Neural cell (in vitro differentiated cells): ENCODE data around the gene IL9R. TPM values are rescaled to one million over a fixed set of nuclear protein-coding genes. Genes with fewer than 3 reads are reported as not detected.

Experiments used
- H2AFZ ChIP-seq: fragments of 200-600, 300-800 bp; sonication (generic), shearing (Covaris generic); 2 replicates; pipeline ENCODE4 v1.6.0; 2014; ENCODE audit warnings: low read depth, mild to moderate bottlenecking, antibody characterized with exemption, low read length, moderate library complexity
- H3F3A ChIP-seq: fragments of 200-600 bp; shearing (Covaris generic); 2 replicates; pipeline ENCODE4 v1.6.1; 2016; ENCODE audit warnings: mild to moderate bottlenecking, moderate library complexity, mixed read lengths, antibody characterized with exemption, low read length; ENCODE audit not compliant: insufficient read depth, poor library complexity, severe bottlenecking
- H3K27ac ChIP-seq: fragments of 200-600, 300-800 bp; sonication (generic), shearing (Covaris generic); 2 replicates; pipeline ENCODE4 v1.5.1; 2014; ENCODE audit warnings: mild to moderate bottlenecking, low read length, moderate library complexity
- H3K27me3 ChIP-seq: fragments of 300-800, 200-600 bp; sonication (generic), shearing (Covaris generic); 2 replicates; pipeline ENCODE4 v1.6.0; 2014; ENCODE audit warnings: mild to moderate bottlenecking, low read depth, low read length, moderate library complexity; ENCODE audit not compliant: insufficient read depth
- H3K36me3 ChIP-seq: fragments of 300-800, 200-600 bp; sonication (generic), shearing (Covaris generic); 2 replicates; pipeline ENCODE4 v1.5.1; 2014; ENCODE audit warnings: mild to moderate bottlenecking, antibody characterized with exemption, low read length, moderate library complexity; ENCODE audit not compliant: insufficient read depth
- H3K4me2 ChIP-seq: fragments of 300-800, 200-600 bp; sonication (generic), shearing (Covaris generic); 2 replicates; pipeline ENCODE4 v1.6.0; 2014; ENCODE audit warnings: mild to moderate bottlenecking, low read length
- H3K4me3 ChIP-seq: fragments of 300-800, 200-600 bp; sonication (generic), shearing (Covaris generic); 2 replicates; pipeline ENCODE4 v1.5.1; 2014; ENCODE audit warnings: mild to moderate bottlenecking, low read length, moderate library complexity
- H3K79me2 ChIP-seq: fragments of 200-600 bp; shearing (Covaris generic); replicated peaks from 2 replicates; pipeline ENCODE4 v1.6.0; 2014; ENCODE audit warnings: mild to moderate bottlenecking, low read length, moderate library complexity; ENCODE audit not compliant: insufficient read depth
- H3K9ac ChIP-seq: fragments of 300-800, 200-600 bp; sonication (generic), shearing (Covaris generic); 2 replicates; pipeline ENCODE4 v1.6.1; 2016; ENCODE audit warnings: mild to moderate bottlenecking, low read length, mixed read lengths
- H3K9me2 ChIP-seq: fragments of 200-600 bp; shearing (Covaris generic); 2 replicates; pipeline ENCODE4 v1.6.1; 2016; ENCODE audit warnings: mild to moderate bottlenecking, low read length, mixed read lengths; ENCODE audit not compliant: insufficient read depth
- H3K9me3 ChIP-seq: fragments of 200-600, 300-800 bp; sonication (generic), shearing (Covaris generic); 2 replicates; pipeline ENCODE4 v1.6.1; 2016; ENCODE audit warnings: mild to moderate bottlenecking, mixed run types, low read length, moderate library complexity, mixed read lengths
- H4K20me1 ChIP-seq: fragments of 200-600 bp; shearing (Covaris generic); 2 replicates; pipeline ENCODE4 v1.6.1; 2016; ENCODE audit warnings: mild to moderate bottlenecking, mixed run types; ENCODE audit not compliant: insufficient read depth
- CTCF ChIP-seq: fragments of 450-650 bp; IDR thresholded peaks from 2 replicates; pipeline ENCODE4 v1.5.1; 2014; ENCODE audit warnings: antibody characterized with exemption, mild to moderate bottlenecking, moderate library complexity; ENCODE audit not compliant: poor library complexity, severe bottlenecking
- EP300 ChIP-seq: fragments of 450-650 bp; conservative IDR thresholded peaks from 2 replicates; pipeline ENCODE4 v1.6.1; 2014; ENCODE audit warnings: antibody characterized with exemption, mild to moderate bottlenecking, moderate library complexity; ENCODE audit not compliant: poor library complexity, severe bottlenecking
- EZH2 ChIP-seq: fragments of 200-600, 300-800 bp; shearing (Covaris generic), sonication (generic); IDR thresholded peaks from 2 replicates; pipeline ENCODE4 v1.6.1; 2014; ENCODE audit warnings: antibody characterized with exemption, low read length, borderline replicate concordance, mild to moderate bottlenecking; ENCODE audit not compliant: insufficient read depth, poor library complexity, severe bottlenecking
- MXI1 ChIP-seq: fragments of 450-650 bp; conservative IDR thresholded peaks from 2 replicates; pipeline ENCODE4 v1.6.1; 2014; ENCODE audit warnings: antibody characterized with exemption, mild to moderate bottlenecking; ENCODE audit not compliant: poor library complexity, severe bottlenecking
- POLR2AphosphoS5 ChIP-seq: IDR thresholded peaks from 2 replicates; pipeline ENCODE4 v1.6.1; 2012
- RAD21 ChIP-seq: fragments of 450-650 bp; conservative IDR thresholded peaks from 2 replicates; pipeline ENCODE4 v1.6.1; 2014; ENCODE audit warnings: antibody characterized with exemption, mild to moderate bottlenecking, moderate library complexity
- REST ChIP-seq: IDR thresholded peaks from 2 replicates; pipeline ENCODE4 v1.6.1; 2012; ENCODE audit warnings: borderline replicate concordance
- SMC3 ChIP-seq: fragments of 450-650 bp; conservative IDR thresholded peaks from 2 replicates; pipeline ENCODE4 v1.6.1; 2014; ENCODE audit warnings: antibody characterized with exemption, mild to moderate bottlenecking, moderate library complexity; ENCODE audit not compliant: poor library complexity
- TAF1 ChIP-seq: IDR thresholded peaks from 2 replicates; pipeline ENCODE4 v1.6.1; 2012; ENCODE audit warnings: low read depth
- polyA plus RNA-seq: library from polyadenylated mRNA; depleted of rRNA; stranded (reverse); fragments of >200 nt; gene quantifications from 2 replicates; pipeline ENCODE4 v1.2.3, GENCODE V29; 2014

The IL9R gene
- polyA plus RNA-seq, 1 donor from 2014 or later, result not detected

- Histone ChIP-seq H3K9me3 (no peaks in the 10 kb centered on the region), H3K4me3 (no peak overlapping the region), H3K27me3 (no peaks in the 10 kb centered on the region), H3K27ac (no peak overlapping the region), H3K9ac (no peak overlapping the region), H3K36me3 (no peaks in the 10 kb centered on the region), H4K20me1 (no peaks in the 10 kb centered on the region), H2AFZ (no peak overlapping the region), H3K79me2 (no peaks in the 10 kb centered on the region), H3K4me2 (no peak overlapping the region), H3F3A (no peaks in the 10 kb centered on the region), H3K9me2 (no peaks in the 10 kb centered on the region)
- TF ChIP-seq CTCF (no peak), POLR2AphosphoS5 (no peak), TAF1 (no peak), EP300 (no peak), EZH2 (no peak), REST (no peak), SMC3 (no peak), MXI1 (no peak), RAD21 (no peak)
Observed at GRCh38 chrX:155966876-155967275, 30.6 kb upstream of the IL9R start.

- TF ChIP-seq TAF1 (no peak), SMC3 (no peak), REST (no peak), MXI1 (no peak), RAD21 (no peak), EP300 (no peak), EZH2 (no peak), CTCF (no peak), POLR2AphosphoS5 (no peak)
- no peaks in the 10 kb centered on the region for H3K36me3 ChIP-seq
- H3K4me2 ChIP-seq, result no peak overlapping the region
- no peaks in the 10 kb centered on the region for H3F3A ChIP-seq
- no peaks in the 10 kb centered on the region for H3K79me2 ChIP-seq
- H2AFZ ChIP-seq, result no peak overlapping the region
- no peaks in the 10 kb centered on the region for H4K20me1 ChIP-seq
- no peak overlapping the region for H3K9ac ChIP-seq
- H3K4me3 ChIP-seq, result no peak overlapping the region
- no peaks in the 10 kb centered on the region for H3K9me3 ChIP-seq
- H3K9me2 ChIP-seq, result no peaks in the 10 kb centered on the region
- H3K27me3 ChIP-seq, result no peaks in the 10 kb centered on the region
- no peak overlapping the region for H3K27ac ChIP-seq
Observed at GRCh38 chrX:155967653-155968325, 29.7 kb upstream of the IL9R start.
